ENCODE data around the gene METAP1D.
"Not testable (repeated sequence)": the region's sequence is repeated elsewhere in the genome, so short reads cannot be mapped to it uniquely, and the experiment has no call there.

DNA sequence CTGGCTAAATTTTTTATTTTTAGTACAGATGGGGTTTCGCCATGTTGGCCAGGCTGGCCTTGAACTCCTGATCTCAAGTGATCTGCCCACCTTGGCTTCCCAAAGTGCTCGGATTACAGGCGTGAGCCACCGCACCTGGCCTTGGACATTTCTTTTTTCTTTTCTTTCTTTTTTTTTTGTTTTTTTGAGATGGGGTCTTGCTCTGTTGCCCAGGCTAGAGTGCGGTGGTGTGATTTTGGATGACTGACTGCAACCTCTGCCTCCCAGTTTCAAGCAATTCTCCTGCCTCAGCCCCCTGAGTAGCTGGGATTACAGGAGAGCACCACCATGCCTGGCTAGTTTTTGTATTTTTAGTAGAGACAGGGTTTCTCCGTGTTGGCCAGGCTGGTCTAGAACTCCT, 114.4 kb downstream of the METAP1D start:
- TF ChIP-seq, protein P1, sequence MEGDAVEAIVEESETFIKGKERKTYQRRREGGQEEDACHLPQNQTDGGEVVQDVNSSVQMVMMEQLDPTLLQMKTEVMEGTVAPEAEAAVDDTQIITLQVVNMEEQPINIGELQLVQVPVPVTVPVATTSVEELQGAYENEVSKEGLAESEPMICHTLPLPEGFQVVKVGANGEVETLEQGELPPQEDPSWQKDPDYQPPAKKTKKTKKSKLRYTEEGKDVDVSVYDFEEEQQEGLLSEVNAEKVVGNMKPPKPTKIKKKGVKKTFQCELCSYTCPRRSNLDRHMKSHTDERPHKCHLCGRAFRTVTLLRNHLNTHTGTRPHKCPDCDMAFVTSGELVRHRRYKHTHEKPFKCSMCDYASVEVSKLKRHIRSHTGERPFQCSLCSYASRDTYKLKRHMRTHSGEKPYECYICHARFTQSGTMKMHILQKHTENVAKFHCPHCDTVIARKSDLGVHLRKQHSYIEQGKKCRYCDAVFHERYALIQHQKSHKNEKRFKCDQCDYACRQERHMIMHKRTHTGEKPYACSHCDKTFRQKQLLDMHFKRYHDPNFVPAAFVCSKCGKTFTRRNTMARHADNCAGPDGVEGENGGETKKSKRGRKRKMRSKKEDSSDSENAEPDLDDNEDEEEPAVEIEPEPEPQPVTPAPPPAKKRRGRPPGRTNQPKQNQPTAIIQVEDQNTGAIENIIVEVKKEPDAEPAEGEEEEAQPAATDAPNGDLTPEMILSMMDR (conservative IDR thresholded peaks at IDR 0.05; ENCODE audit: low read depth, low read length): not testable (repeated sequence)
- not testable (repeated sequence) for TF ChIP-seq EZH2 (IDR thresholded peaks at IDR 0.05; ENCODE audit: borderline replicate concordance, low read depth, low read length, poor library complexity, severe bottlenecking)
